ENCODE data around the gene LMCD1. TPM values are rescaled to one million over a fixed set of nuclear protein-coding genes. Genes with fewer than 3 reads are reported as not detected.

Gene LMCD1
- polyA plus RNA-seq, 1 of the 3 experiments (the other 2 are of a cell fraction): 23.6 TPM

DNA sequence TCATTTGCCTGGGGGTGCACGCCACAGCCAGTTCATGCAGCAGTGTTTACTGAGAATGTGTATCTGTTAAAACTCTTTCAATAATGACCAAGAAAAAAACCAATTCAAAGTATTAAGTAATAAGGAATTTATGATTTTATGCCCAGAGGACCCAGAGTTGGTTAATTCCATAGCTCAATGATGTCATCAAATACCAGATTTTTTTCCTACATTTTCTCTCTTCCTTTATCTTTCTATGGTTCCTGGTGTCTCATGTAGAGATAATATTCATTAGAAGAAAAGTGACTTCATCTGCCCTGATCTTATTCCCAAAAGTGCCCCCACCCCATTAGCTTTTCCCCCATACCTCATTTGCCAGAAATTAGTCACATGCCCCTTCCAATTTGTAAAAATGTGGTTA, 44.6 kb upstream of the LMCD1 start:
- 86% methylated on average over 1 of the region's 1 CpG for WGBS (ENCODE audit: low lambda C conversion rate)
- Histone ChIP-seq H3K9ac (no peak overlapping the region), H3K27ac (ENCODE audit: low read depth in 2 of 2, low read length in 1 of 2) (peak overlapping the region in 1 of 2 experiments; percentile 58; a peak in 1 of 4 replicates), H3K4me1 (ENCODE audit: control insufficient read depth in 1 of 2, insufficient read depth in 2 of 2, low read depth in 1 of 2, low read length in 1 of 2) (peaks cover 2 to 4% of the 10 kb centered on the region in 2 experiments; a peak in 2 of 4 replicates), H3F3A (replicated peaks; ENCODE audit: insufficient read depth) (peaks cover 13% of the 10 kb centered on the region), H3K27me3 (ENCODE audit: insufficient read depth) (no peaks in the 10 kb centered on the region), H3K9me3 (no peaks in the 10 kb centered on the region), H3K9me2 (no peaks in the 10 kb centered on the region), H4K20me1 (ENCODE audit: insufficient read depth) (no peaks in the 10 kb centered on the region), H3K79me2 (ENCODE audit: insufficient read depth) (no peaks in the 10 kb centered on the region), H3K36me3 (replicated peaks in 1 of 2; ENCODE audit: control insufficient read depth in 1 of 2, insufficient read depth in 2 of 2, low read length in 1 of 2) (no peaks in the 10 kb centered on the region), H3K4me2 (no peak overlapping the region; the same call in 1 of the 2 replicates), H3K4me3 (ENCODE audit: low read depth in 2 of 2, low read length in 1 of 2) (no peak overlapping the region), H2AFZ (ENCODE audit: low read depth) (no peak overlapping the region)
- CTCF ChIA-PET: interaction anchor here (1.2 kb wide), 1 partner anchor 122 kb away, joined by 3 read pairs; no protein-coding TSS in a partner anchor
- TF ChIP-seq MEF2A (IDR thresholded peaks at IDR 0.05; ENCODE audit: borderline replicate concordance, low read depth): no peak
- TF ChIP-seq, protein P1, sequence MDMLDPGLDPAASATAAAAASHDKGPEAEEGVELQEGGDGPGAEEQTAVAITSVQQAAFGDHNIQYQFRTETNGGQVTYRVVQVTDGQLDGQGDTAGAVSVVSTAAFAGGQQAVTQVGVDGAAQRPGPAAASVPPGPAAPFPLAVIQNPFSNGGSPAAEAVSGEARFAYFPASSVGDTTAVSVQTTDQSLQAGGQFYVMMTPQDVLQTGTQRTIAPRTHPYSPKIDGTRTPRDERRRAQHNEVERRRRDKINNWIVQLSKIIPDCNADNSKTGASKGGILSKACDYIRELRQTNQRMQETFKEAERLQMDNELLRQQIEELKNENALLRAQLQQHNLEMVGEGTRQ (IDR thresholded peaks at IDR 0.05; ENCODE audit: borderline replicate concordance, low read depth, low read length): no peak
- TF ChIP-seq RCOR1 (IDR thresholded peaks at IDR 0.05; ENCODE audit: low read length): no peak
- no peak for TF ChIP-seq MAX (IDR thresholded peaks at IDR 0.05; ENCODE audit: low read depth)
- TF ChIP-seq TEAD4 (IDR thresholded peaks at IDR 0.05; ENCODE audit: borderline replicate concordance, insufficient read depth): no peak
- TF ChIP-seq RFX5 (IDR thresholded peaks at IDR 0.05; ENCODE audit: low read length): no peak
- no peak for TF ChIP-seq FOSL2 (IDR thresholded peaks at IDR 0.05; ENCODE audit: borderline replicate concordance, low read depth)
- TF ChIP-seq CHD2 (IDR thresholded peaks at IDR 0.05; ENCODE audit: low read length, partially characterized antibody): no peak
- DNase-seq: no peak
- POLR2A ChIA-PET: no interaction called here

- no peak overlapping the region for H3K9ac ChIP-seq
- no peak overlapping the region for H2AFZ ChIP-seq (ENCODE audit: low read depth)
- ChIA-PET POLR2A (interaction anchor here (0.5 kb wide), 1 partner anchor 36 kb away, joined by 3 read pairs; no protein-coding TSS in a partner anchor), CTCF (interaction anchor here (0.8 to 1.2 kb wide), 3 partner anchors 13 to 121 kb away, joined by 3 read pairs; no protein-coding TSS in a partner anchor)
- no peak for DNase-seq
- peak overlapping the region in 1 of 2 experiments; percentile 58; a peak in 2 of 4 replicates for H3K27ac ChIP-seq (ENCODE audit: low read depth in 2 of 2, low read length in 1 of 2)
- H3K9me2 ChIP-seq: no peaks in the 10 kb centered on the region
- no peaks in the 10 kb centered on the region for H3K36me3 ChIP-seq (replicated peaks in 1 of 2; ENCODE audit: control insufficient read depth in 1 of 2, insufficient read depth in 2 of 2, low read length in 1 of 2)
- 68% methylated on average over 2 of the region's 2 CpGs for WGBS (ENCODE audit: low lambda C conversion rate)
- H4K20me1 ChIP-seq (ENCODE audit: insufficient read depth): no peaks in the 10 kb centered on the region
- H3K79me2 ChIP-seq (ENCODE audit: insufficient read depth): no peaks in the 10 kb centered on the region
- H3K4me2 ChIP-seq: no peak overlapping the region
- no peak for TF ChIP-seq NRF1 (IDR thresholded peaks at IDR 0.05; ENCODE audit: low read depth, low read length)
- TF ChIP-seq TCF12 (IDR thresholded peaks at IDR 0.05): no peak
- TF ChIP-seq IRF3 (IDR thresholded peaks at IDR 0.05; ENCODE audit: low read depth, low read length): no peak
- TF ChIP-seq FOXJ3 (CRISPR knock-in tag; IDR thresholded peaks at IDR 0.05): no peak
- no peak for TF ChIP-seq TAF1 (IDR thresholded peaks at IDR 0.05; ENCODE audit: borderline replicate concordance, low read depth, low read length)
- no peak for TF ChIP-seq RFX5 (IDR thresholded peaks at IDR 0.05; ENCODE audit: low read length)
- TF ChIP-seq NFIC (IDR thresholded peaks at IDR 0.05; ENCODE audit: borderline replicate concordance): 0 out of 2 replicates have a peak, but pooled peaks have one; percentile 5
- TF ChIP-seq GATA2 (CRISPR knock-in tag; IDR thresholded peaks at IDR 0.05): no peak
- TF ChIP-seq FOSL2 (IDR thresholded peaks at IDR 0.05; ENCODE audit: borderline replicate concordance, low read depth): no peak
- no peak for TF ChIP-seq MAX (IDR thresholded peaks at IDR 0.05; ENCODE audit: low read depth)
- TF ChIP-seq, protein P1 (IDR thresholded peaks at IDR 0.05; ENCODE audit: borderline replicate concordance, low read depth, low read length): no peak
- peak; percentile 31; the same call in 1 of the 2 replicates for TF ChIP-seq PBX3 (IDR thresholded peaks at IDR 0.05)
- no peak for TF ChIP-seq TEAD4 (IDR thresholded peaks at IDR 0.05; ENCODE audit: borderline replicate concordance, insufficient read depth)
- TF ChIP-seq CHD2 (IDR thresholded peaks at IDR 0.05; ENCODE audit: low read length, partially characterized antibody): no peak
- TF ChIP-seq USF1 (IDR thresholded peaks at IDR 0.05; ENCODE audit: borderline replicate concordance, low read depth): peak; percentile 66; the same call in 1 of the 2 replicates
- H3K4me3 ChIP-seq (ENCODE audit: low read depth in 2 of 2, low read length in 1 of 2): no peak overlapping the region
- H3K4me1 ChIP-seq (ENCODE audit: control insufficient read depth in 1 of 2, insufficient read depth in 2 of 2, low read depth in 1 of 2, low read length in 1 of 2): peaks cover 0 to 2% of the 10 kb centered on the region in 2 experiments; a peak in 2 of 4 replicates
- H3K27me3 ChIP-seq (ENCODE audit: insufficient read depth): no peaks in the 10 kb centered on the region
- peaks cover 9% of the 10 kb centered on the region for H3F3A ChIP-seq (replicated peaks; ENCODE audit: insufficient read depth)
- H3K9me3 ChIP-seq: no peaks in the 10 kb centered on the region
Observed at GRCh38 chr3:8458238-8458661, 43.4 kb upstream of the LMCD1 start.
